ENCODE results near the gene OR2J1.
"Not testable (repeated sequence)": the region's sequence is repeated elsewhere in the genome, so short reads cannot be mapped to it uniquely, and the experiment has no call there.

OR2J1 gene

GRCh38 chr6:29092957-29093356, 6.3 kb upstream of the OR2J1 start:
- DNase-seq (ENCODE audit: low spot score): no peak
- TF ChIP-seq, protein P1, sequence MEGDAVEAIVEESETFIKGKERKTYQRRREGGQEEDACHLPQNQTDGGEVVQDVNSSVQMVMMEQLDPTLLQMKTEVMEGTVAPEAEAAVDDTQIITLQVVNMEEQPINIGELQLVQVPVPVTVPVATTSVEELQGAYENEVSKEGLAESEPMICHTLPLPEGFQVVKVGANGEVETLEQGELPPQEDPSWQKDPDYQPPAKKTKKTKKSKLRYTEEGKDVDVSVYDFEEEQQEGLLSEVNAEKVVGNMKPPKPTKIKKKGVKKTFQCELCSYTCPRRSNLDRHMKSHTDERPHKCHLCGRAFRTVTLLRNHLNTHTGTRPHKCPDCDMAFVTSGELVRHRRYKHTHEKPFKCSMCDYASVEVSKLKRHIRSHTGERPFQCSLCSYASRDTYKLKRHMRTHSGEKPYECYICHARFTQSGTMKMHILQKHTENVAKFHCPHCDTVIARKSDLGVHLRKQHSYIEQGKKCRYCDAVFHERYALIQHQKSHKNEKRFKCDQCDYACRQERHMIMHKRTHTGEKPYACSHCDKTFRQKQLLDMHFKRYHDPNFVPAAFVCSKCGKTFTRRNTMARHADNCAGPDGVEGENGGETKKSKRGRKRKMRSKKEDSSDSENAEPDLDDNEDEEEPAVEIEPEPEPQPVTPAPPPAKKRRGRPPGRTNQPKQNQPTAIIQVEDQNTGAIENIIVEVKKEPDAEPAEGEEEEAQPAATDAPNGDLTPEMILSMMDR (IDR thresholded peaks at IDR 0.05; ENCODE audit: extremely low read depth, missing control alignments): no peak

GRCh38 chr6:29097803-29098202, 1.5 kb upstream of the OR2J1 start:
- DNase-seq (ENCODE audit: low spot score): no peak
- TF ChIP-seq, protein P1 (IDR thresholded peaks at IDR 0.05; ENCODE audit: extremely low read depth, missing control alignments): no peak

- TF ChIP-seq, protein P1 (IDR thresholded peaks at IDR 0.05; ENCODE audit: extremely low read depth, missing control alignments): no peak
- no peak for DNase-seq (ENCODE audit: low spot score)
Measured at GRCh38 chr6:29107758-29108157, 8.5 kb downstream of the OR2J1 start, which contains the start of gene OR2J3. OR2J3 (plus strand) TSS chr6:29108058; CDS start chr6:29111891, 3,833 bp downstream.

GRCh38 chr6:29112135-29112534, 12.8 kb downstream of the OR2J1 start:
- DNase-seq (ENCODE audit: low spot score): no peak
- TF ChIP-seq, protein P1 (IDR thresholded peaks at IDR 0.05; ENCODE audit: extremely low read depth, missing control alignments): no peak

DNA sequence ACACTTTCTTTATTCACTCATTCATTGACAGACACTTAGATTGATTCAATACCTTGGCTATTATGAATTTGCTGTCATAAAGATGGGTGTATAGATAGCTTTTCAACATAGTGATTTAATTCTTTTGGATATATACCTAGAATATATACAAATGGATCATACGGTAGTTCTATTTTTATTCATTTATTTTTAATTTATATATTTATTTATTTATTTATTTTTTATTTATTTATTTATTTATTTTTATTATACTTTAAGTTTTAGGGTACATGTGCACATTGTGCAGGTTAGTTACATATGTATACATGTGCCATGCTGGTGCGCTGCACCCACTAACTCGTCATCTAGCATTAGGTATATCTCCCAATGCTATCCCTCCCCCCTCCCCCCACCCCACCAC, 15.7 kb downstream of the OR2J1 start:
- DNase-seq (ENCODE audit: low spot score): not testable (repeated sequence)

DNA sequence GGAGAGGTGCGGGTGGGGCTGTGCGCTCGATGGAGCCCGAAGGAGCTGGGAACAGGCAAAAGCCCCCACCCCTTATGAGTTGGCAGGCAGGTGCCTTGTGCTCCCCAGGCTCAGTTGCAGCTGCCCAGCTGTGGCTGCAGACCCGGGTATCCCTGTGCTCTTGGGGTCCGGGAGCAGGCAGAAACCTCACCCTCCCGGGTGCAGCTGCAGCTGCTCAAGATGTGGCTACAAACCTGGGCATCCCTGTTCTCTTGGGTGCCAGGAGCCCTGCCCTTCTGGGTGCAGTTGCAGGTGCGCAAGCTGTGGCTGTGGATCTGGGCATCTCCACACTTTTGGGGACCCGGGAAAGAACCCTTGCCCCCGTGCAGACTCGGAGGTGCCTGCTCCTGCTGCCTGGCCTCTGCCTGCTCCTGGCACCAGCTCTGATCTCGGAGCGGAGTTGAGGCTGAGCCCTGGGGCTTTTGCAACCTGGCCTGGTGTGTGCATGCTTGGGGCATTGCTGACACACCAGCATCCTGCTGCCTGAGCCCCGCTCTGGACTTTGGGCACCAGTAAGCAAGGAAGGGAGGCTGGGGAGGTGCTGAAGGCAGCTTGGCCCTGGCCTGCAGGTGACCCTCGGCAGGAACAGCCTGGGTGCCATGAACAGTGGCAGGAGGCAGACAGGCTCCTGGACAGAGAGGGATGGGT, 30.2 kb downstream of the OR2J1 start:
- TF ChIP-seq, protein P1 (IDR thresholded peaks at IDR 0.05; ENCODE audit: extremely low read depth, missing control alignments): no peak
- DNase-seq (ENCODE audit: low spot score): no peak

DNA sequence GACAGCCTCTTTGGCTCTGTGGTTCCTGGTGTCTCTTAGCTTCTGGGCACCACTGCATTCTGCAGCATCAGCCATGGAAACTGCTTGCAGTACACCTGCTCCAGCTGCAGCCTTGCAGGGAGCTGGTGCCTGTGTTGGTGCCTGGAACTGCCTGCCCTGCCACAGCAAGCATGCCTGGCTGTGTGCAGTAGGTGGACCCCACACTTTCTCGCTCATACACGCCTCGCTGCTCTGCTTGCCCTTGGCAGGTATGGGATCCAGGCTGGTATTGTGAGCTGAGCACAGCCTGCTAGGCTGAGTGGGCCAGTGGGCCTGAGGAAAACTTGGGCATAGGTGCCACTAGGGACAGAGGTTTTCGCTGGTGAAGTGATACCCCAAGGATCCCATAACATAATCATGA, 31.4 kb downstream of the OR2J1 start:
- TF ChIP-seq, protein P1 (IDR thresholded peaks at IDR 0.05; ENCODE audit: extremely low read depth, missing control alignments): no peak
- no peak for DNase-seq (ENCODE audit: low spot score)

DNA sequence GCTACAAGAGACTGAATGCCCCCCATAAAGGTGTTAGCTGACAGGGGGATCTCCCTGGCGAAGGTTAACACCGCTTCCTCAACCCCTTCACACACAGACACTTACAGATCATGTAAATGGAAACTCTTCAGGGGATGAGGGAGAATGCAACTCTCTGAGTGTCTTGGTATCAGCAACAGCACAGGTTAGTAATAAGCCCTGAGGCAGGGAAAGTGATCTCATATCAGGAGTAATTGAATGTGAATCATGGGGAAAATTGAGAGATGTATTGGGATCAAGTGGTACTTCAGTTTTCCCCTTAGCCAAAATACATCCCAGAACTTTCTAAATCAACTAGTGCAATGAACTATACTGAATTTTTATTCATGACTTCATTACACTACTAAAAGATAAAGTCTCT, 32.4 kb downstream of the OR2J1 start:
- TF ChIP-seq, protein P1 (IDR thresholded peaks at IDR 0.05; ENCODE audit: extremely low read depth, missing control alignments): no peak
- no peak for DNase-seq (ENCODE audit: low spot score)

Data from GM20000 (cell line).